ENCODE results near the gene CFH. TPM values are rescaled to one million over a fixed set of nuclear protein-coding genes. Genes with fewer than 3 reads are reported as not detected.
"Not testable (repeated sequence)": the region's sequence is repeated elsewhere in the genome, so short reads cannot be mapped to it uniquely, and the experiment has no call there.

CFH gene
- total RNA-seq, 1 donor from 2014 or later, result 60.4 TPM

DNA sequence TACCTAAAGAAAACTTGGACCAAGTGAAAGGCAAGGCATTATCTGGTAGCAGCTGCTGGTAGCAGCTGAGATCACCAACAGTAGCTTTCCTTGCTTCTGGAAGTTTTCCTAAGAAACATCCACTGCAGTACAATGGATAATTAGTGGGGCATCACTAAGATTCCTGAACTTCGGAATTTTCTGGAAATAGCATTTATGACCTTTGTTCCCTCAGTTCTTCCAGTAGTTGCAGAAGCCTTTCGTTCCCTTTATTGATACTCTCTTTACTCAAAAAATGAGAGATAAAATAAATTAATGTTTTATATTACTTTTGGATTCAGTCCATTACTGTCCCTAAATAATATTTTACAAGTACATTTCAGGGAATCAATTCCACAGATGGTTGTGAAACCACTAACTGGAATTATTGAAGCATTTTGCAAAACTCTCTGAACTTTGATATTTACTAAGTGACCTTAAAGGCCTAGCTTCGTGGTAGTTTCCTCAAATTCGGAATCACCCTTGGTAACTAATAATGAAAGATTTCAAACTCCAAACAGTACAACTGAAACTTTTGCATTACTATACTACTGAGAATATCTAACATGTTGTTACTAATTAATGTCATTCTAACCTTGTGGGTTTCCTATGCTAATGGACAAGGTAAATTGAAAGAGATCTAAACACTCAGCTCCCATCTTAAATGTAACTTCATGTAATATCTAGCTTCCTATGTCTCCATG is 113.3 kb downstream of the CFH start:
- not testable (repeated sequence) for DNase-seq (ENCODE audit: low spot score)

DNA sequence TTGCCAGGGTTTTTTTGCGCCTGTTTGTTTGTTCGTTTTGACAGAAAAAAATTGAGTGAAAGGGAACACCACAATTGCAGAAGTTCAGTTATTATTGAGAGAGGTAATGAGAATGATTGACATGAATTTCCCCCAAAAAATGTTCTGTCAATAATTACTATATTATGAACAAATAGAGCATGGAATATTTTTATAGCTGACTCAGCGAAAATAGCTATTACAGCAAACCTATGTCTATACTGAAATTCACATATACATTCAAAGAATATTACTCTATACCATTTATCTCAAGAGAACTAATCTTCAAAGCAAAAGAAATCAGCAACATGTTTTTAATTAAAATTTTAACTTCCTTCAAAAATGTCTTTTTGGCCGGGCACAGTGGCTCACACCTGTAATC is 118.0 kb downstream of the CFH start:
- not testable (repeated sequence) for DNase-seq (ENCODE audit: low spot score)

DNA sequence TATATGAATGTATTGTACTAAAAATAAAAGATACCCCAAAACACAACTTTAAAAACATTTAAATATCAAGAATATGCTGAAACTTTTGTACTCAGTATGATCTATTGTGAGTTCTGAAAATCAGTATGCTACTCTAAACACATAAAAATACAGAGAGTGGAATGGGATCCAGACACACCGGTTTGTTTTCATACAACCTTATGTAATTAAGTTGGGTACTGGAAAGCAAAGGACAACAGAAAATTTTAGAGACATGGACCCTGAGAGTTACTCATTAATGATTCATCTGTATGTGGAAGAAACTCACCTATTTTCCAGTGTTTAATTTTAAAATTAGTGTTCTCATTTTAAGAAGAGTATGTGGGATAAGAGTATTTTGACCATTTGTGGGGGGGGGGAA is 121.9 kb downstream of the CFH start:
- no peak for DNase-seq (ENCODE audit: low spot score)

DNA sequence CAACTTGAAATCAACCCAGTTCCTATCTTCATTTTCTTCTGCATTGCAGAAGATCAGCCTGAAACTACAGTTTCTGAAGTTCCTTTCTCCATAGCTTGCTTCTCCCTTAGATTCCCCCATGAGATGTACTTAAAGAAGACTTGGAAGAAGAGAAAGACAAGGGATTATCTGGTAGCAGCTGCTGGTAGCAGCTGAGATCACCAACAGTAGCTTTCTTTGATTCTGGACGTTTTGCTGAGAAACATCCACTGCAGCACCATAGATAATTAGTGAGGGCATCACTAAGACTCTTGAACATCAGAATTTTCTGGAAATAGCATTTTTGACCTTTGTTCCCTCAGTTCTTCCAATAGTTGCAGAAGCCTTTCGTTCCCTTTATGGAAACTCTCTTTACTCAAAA is 122.3 kb downstream of the CFH start:
- no peak for DNase-seq (ENCODE audit: low spot score)

DNA sequence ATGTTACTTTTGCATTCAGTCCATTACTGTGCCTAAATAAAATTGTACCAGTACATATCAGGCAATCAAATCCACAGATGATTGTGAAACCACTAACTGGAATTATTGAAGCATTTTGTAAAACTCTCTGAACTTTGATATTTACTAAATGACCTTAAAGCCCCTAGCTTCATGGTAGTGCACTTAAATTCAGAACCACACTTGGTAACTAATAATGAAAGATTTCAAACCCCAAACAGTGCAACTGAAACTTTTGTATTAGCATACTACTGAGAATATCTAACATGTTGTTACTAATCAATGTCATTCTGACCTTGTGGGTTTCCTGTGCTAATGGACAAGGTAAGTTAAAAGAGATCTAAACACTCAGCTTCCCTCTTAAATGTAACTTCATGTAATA is 122.8 kb downstream of the CFH start, which contains the start of gene CFHR3:
Gene CFHR3 (plus strand): TSS at position 238 of the 400 bp plus-strand sequence. CDS start 47 bp downstream, at position 285.
- DNase-seq (ENCODE audit: low spot score), result no peak

DNA sequence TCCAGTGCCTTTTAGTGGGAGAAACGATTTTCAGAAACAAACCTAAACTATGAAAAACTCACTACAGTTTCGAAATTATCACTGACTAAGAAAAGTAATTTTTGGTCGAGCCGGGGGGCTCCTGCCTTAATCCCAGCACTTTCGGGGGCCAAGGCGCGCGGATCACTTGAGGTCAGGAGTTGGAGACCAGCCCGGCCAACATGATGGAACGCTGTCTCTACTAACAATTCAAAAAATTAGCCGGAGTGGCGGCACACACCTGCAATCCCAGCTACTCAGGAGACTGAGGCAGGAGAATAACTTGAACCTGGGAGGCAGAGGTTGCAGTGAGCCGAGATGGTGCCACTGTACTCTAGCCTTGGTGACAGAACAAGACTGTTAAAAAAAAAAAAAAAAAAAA is 125.8 kb downstream of the CFH start:
- no peak for DNase-seq (ENCODE audit: low spot score)

DNA sequence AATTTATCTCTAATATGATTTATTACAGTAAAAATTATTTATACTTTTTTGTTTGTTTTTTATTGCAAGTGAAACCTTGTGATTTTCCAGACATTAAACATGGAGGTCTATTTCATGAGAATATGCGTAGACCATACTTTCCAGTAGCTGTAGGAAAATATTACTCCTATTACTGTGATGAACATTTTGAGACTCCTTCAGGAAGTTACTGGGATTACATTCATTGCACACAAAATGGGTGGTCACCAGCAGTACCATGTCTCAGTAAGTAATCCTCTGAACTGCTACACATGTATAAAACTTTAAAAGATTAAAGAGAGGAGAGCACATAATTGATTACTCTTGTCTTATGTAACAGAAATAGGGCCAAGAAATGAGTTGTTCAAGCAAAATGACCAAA is 127.2 kb downstream of the CFH start:
- no peak for DNase-seq (ENCODE audit: low spot score)

DNA sequence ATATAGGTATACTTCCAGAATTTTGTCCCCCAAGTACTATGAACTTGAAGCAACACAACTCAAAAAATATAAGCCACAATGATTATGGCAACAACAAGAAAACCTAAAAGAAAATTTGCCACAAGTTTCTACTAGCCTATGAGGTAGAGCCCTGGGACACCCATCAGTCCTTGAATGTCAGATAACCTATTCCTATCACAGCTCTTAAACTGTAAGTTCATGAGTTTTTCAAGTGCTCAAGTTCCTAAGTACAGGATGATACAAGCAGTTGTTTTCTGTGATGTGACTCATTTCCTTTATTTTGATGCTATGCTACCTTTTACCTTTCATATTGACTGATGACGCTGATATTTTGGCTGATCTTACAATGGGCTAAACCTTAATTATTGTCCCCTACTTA is 139.4 kb downstream of the CFH start:
- not testable (repeated sequence) for DNase-seq (ENCODE audit: low spot score)

DNA sequence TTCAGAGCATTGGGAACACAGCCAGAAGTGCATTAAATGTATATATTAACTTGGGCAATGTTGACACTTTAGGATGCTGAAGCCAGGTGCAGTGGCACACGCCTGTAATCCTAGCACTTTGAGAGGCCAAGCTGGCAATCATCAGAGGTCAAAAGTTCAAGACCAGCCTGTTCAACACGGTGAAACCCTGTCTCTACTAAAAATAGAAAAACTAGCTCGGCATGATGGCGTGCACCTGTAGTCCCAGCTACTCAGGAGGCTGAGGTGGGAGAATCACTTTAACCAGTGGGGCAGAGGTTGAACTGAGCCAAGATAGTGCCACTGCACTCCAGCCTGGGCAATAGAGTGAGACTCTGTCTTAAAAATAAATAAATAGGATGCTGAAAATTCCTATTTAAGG is 142.3 kb downstream of the CFH start:
- not testable (repeated sequence) for DNase-seq (ENCODE audit: low spot score)

Other genes with a start within 250 kb of the CFH start
- gene KCNT2, start 43.6 kb upstream of the CFH start, total RNA-seq (ENCODE audit: insufficient read depth, low replicate concordance), result 3.4 TPM
- gene CFHR3, start 122.8 kb downstream of the CFH start, total RNA-seq (ENCODE audit: insufficient read depth, low replicate concordance), result 22.6 TPM
- gene CFHR1, start 167.7 kb downstream of the CFH start, total RNA-seq (ENCODE audit: insufficient read depth, low replicate concordance), result 5.5 TPM
- not detected for gene CFHR4, start 236.0 kb downstream of the CFH start, total RNA-seq (ENCODE audit: insufficient read depth, low replicate concordance)